A673 (cell line): ENCODE measurements around the gene RNF41.

ENCODE experiments used
- CTCF ChIP-seq: fragments of 300-800, 200-600 bp; sonication (generic); conservative IDR thresholded peaks from 2 replicates; pipeline ENCODE4 v1.5.1; 2017; ENCODE audit warnings: low read depth, mild to moderate bottlenecking, antibody characterized with exemption, low read length, moderate library complexity, mixed read lengths
- EZH2 ChIP-seq: fragments of 200-600 bp; sonication (generic); IDR thresholded peaks from 2 replicates; pipeline ENCODE4 v1.6.1; 2017; ENCODE audit warnings: borderline replicate concordance, low read depth, mild to moderate bottlenecking, mixed read lengths, antibody characterized with exemption, low read length; ENCODE audit not compliant: poor library complexity, severe bottlenecking

- no peak for TF ChIP-seq CTCF
- TF ChIP-seq EZH2: no peak
These were observed 34.8 kb downstream of the RNF41 start for GRCh38 chr12:56186957-56187356.
